Right lobe of liver (tissue), 4 donors: Measurements from ENCODE around the gene ALS2CL.

Experiments
- POLR2A ChIP-seq: fragments of 450-650 bp; IDR thresholded peaks from one replicate; pipeline ENCODE4 v1.6.1; 2017; ENCODE audit warnings: antibody characterized with exemption, mild to moderate bottlenecking
- TF ChIP-seq, protein P1 (sequence below), 4 donors: fragments of 200-600 bp in 3 of 4; fragments of 450-650 bp in 1 of 4; IDR thresholded peaks; one replicate each; pipeline versions ENCODE4 v1.5.1 to v1.8.0; 2016 to 2022; ENCODE audit warnings: antibody characterized with exemption in 4 of 4, mild to moderate bottlenecking in 2 of 4
- donor health status: DM: no; HTN: no; CAD: no.
- donor health status: DM: no; HTN: no; CAD: no.
- donor health status: DM: no; HTN: yes; CAD: no.

DNA sequence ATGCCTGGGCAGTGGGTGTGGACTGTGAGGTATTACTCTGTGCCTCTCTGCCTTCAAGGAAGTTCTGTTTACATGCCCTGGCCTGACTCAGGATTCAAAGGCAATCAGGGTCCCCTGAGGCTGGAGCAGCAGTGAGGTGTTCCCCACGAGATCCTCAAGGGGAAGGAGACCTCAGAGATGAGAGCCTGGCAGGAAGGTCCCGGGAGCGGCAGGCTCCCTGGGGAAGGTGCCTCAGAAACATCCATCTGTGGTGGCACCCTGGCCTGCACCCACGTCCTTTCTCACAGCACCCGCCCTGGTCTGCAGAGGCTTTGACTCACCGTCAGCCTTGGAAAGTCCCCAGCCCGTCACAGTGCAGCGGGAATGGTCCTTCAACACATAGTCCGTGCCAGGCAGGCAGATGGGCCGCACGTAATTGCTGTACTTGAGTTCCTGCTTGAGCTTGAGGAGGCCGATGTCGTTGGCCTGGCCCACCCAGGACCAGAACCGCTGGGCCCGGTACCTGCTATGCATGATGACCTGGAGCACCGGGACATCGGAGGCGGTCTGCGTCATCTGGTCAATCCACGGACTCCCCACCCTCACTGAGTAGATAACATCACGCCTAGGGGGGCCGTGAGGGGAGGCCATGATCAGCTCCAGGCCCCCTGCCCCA lies 20.5 kb upstream of the ALS2CL start:
- TF ChIP-seq, protein P1, sequence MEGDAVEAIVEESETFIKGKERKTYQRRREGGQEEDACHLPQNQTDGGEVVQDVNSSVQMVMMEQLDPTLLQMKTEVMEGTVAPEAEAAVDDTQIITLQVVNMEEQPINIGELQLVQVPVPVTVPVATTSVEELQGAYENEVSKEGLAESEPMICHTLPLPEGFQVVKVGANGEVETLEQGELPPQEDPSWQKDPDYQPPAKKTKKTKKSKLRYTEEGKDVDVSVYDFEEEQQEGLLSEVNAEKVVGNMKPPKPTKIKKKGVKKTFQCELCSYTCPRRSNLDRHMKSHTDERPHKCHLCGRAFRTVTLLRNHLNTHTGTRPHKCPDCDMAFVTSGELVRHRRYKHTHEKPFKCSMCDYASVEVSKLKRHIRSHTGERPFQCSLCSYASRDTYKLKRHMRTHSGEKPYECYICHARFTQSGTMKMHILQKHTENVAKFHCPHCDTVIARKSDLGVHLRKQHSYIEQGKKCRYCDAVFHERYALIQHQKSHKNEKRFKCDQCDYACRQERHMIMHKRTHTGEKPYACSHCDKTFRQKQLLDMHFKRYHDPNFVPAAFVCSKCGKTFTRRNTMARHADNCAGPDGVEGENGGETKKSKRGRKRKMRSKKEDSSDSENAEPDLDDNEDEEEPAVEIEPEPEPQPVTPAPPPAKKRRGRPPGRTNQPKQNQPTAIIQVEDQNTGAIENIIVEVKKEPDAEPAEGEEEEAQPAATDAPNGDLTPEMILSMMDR (IDR thresholded peaks at IDR 0.05), result no peak
- no peak for TF ChIP-seq POLR2A
